GM13976 (cell line): ENCODE results near the gene LTO1.

ENCODE experiments used
- DNase-seq: peaks from one replicate; pipeline ENCODE4 v3.0.0; 2012; ENCODE audit warnings: low spot score
- in situ Hi-C: fragments of 300-500 bp; cut with MboI; formaldehyde crosslinking; loops from one replicate; pipeline ENCODE4 v1.12.0; 2022; ENCODE audit warnings: low sequenced_read_pairs, mixed read lengths, inconsistent platforms; ENCODE audit not compliant: unreplicated experiment
- TF ChIP-seq, protein P1 (sequence below): IDR thresholded peaks from 2 replicates; pipeline ENCODE4 v1.5.1; 2012; ENCODE audit warnings: borderline replicate concordance, mild to moderate bottlenecking; ENCODE audit not compliant: insufficient read depth; ENCODE audit errors: extremely low read depth, missing control alignments, control extremely low read depth

The LTO1 gene

GRCh38 chr11:69702769-69703452 is 27.8 kb upstream of the LTO1 start:
- TF ChIP-seq, protein P1, sequence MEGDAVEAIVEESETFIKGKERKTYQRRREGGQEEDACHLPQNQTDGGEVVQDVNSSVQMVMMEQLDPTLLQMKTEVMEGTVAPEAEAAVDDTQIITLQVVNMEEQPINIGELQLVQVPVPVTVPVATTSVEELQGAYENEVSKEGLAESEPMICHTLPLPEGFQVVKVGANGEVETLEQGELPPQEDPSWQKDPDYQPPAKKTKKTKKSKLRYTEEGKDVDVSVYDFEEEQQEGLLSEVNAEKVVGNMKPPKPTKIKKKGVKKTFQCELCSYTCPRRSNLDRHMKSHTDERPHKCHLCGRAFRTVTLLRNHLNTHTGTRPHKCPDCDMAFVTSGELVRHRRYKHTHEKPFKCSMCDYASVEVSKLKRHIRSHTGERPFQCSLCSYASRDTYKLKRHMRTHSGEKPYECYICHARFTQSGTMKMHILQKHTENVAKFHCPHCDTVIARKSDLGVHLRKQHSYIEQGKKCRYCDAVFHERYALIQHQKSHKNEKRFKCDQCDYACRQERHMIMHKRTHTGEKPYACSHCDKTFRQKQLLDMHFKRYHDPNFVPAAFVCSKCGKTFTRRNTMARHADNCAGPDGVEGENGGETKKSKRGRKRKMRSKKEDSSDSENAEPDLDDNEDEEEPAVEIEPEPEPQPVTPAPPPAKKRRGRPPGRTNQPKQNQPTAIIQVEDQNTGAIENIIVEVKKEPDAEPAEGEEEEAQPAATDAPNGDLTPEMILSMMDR, result no peak
- in situ Hi-C loops, result loop anchor here (25.0 kb wide), 1 partner anchor 184 kb away; no protein-coding TSS in a partner anchor
- DNase-seq, result no peak

GRCh38 chr11:69702239-69702691 is 27.1 kb upstream of the LTO1 start:
- TF ChIP-seq, protein P1, result no peak
- peak; percentile 12 for DNase-seq
- in situ Hi-C loops, result loop anchor here (25.0 kb wide), 1 partner anchor 185 kb away; no protein-coding TSS in a partner anchor

DNA sequence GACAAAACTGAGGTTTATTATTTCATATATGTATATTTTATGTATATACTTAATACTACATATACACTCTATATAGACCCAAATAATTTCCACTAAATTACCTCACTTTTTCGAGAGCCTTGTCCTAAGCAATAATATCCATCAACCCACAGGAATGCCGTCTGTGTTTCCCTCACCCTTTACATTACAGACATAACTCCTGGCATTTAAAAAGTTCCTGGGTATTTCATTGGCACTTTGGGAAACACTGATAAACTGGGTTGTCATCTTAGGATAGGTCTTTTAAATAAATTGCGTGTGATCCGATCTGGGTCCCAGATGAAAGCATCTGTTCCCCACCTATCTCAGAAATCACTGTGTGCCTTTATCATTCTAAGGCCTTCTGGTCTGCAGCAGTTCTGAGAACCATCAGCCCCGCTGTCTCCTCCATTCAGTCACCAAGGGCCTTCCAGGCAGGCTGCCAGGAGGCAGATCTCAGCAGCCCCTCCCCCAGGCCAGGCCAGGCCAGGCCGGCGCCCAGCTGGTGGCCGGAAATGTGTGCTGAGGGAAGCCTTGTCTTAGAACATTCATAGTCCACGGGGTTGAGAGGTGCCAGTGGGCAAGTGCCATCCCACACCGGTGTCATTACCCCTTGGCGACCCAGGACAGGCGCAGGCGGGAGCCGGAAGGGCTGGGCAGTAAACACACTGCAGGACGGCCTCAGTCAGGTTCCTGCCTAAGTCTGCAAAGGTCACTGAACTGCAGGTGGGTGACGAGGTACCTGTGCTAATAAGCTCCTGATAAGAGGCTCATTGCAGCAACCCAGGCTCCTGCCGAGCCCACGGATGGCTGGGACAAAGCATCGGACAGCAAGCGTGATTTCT is 25.4 kb upstream of the LTO1 start:
- in situ Hi-C loops, result loop anchor here (25.0 kb wide), 1 partner anchor 187 kb away; no protein-coding TSS in a partner anchor
- TF ChIP-seq, protein P1, result no peak
- DNase-seq, result no peak

- in situ Hi-C loops, result loop anchor here (25.0 kb wide), 1 partner anchor 488 kb away; no protein-coding TSS in a partner anchor
- no peak for DNase-seq
- TF ChIP-seq, protein P1, result no peak
These were observed 24.1 kb upstream of the LTO1 start for GRCh38 chr11:69699213-69699612.

DNA sequence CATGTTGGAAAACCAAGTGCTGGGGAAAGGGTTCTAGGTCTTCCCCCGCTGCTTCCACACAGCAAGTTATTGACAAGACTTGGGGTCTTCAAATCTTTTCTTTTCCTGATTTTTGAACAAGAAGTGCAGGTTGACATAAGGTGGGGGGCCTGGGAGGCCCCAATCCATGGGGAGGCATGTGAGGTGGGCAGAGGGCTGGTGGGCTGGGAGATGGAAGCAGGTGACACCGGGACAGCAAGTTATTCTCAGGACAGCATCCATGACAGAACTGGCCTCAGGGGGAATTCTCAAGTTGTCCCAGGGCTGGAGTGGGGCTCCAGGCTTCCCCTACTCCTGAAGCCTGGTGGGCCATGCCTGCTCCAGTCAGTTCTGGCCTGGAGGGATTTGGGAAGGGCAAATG is 23.2 kb upstream of the LTO1 start:
- no peak for DNase-seq
- TF ChIP-seq, protein P1, result no peak
- in situ Hi-C loops, result loop anchor here (25.0 kb wide), 1 partner anchor 489 kb away; no protein-coding TSS in a partner anchor

- in situ Hi-C loops, result loop anchor here (25.0 kb wide), 1 partner anchor 489 kb away; no protein-coding TSS in a partner anchor
- no peak for DNase-seq
- TF ChIP-seq, protein P1, result no peak
These were observed 22.7 kb upstream of the LTO1 start for GRCh38 chr11:69697861-69698260.
